HepG2 (cell line): ENCODE measurements around the gene ARHGDIA. TPM values are rescaled to one million over a fixed set of nuclear protein-coding genes. Genes with fewer than 3 reads are reported as not detected.

Experiments used
- AKAP8 ChIP-seq: sonication (generic); formaldehyde crosslinking; IDR thresholded peaks from 2 replicates; pipeline ENCODE4 v1.5.1; 2020; ENCODE audit warnings: mild to moderate bottlenecking, missing genetic modification reagents
- CENPT ChIP-seq: sonication (generic); formaldehyde crosslinking; IDR thresholded peaks from 2 replicates; pipeline ENCODE4 v1.8.0; 2022; ENCODE audit warnings: low read depth, mild to moderate bottlenecking, moderate library complexity, missing genetic modification reagents
- EEA1 ChIP-seq: sonication (generic); formaldehyde crosslinking; IDR thresholded peaks from 2 replicates; pipeline ENCODE4 v1.5.1; 2020; ENCODE audit warnings: mild to moderate bottlenecking, missing genetic modification reagents, borderline replicate concordance
- HIC2 ChIP-seq: sonication (generic); formaldehyde crosslinking; IDR thresholded peaks from 2 replicates; pipeline ENCODE4 v1.9.0; 2022; ENCODE audit warnings: low read depth, missing genetic modification reagents
- JUND ChIP-seq: sonication (generic); formaldehyde crosslinking; IDR thresholded peaks from 2 replicates; pipeline ENCODE4 v1.8.0; 2022; ENCODE audit warnings: mild to moderate bottlenecking, missing genetic modification reagents
- KDM2A ChIP-seq: sonication (generic); formaldehyde crosslinking; IDR thresholded peaks from 2 replicates; pipeline ENCODE4 v1.4.0; 2020; ENCODE audit warnings: low read depth, missing genetic modification reagents, borderline replicate concordance
- KLF16 ChIP-seq, 2 experiments: sonication (generic) in 1 of 2; formaldehyde crosslinking in 1 of 2; IDR thresholded peaks; 2 replicates each; pipeline versions ENCODE4 v1.6.1 to v1.8.0; 2016 to 2023; ENCODE audit warnings: missing genetic modification reagents in 2 of 2, missing compliant biosample characterization in 1 of 2
- MAFG ChIP-seq: sonication (generic); formaldehyde crosslinking; IDR thresholded peaks from 2 replicates; pipeline ENCODE4 v1.5.1; 2020; ENCODE audit warnings: mild to moderate bottlenecking, missing genetic modification reagents
- POLR2AphosphoS2 ChIP-seq: IDR thresholded peaks from 2 replicates; pipeline ENCODE4 v1.6.1; 2011; ENCODE audit warnings: low read depth, low read length, improper control_type of control experiment
- PRMT3 ChIP-seq: sonication (generic); formaldehyde crosslinking; IDR thresholded peaks from 2 replicates; pipeline ENCODE4 v1.8.1; 2022; ENCODE audit warnings: low read depth, mild to moderate bottlenecking, moderate library complexity, missing genetic modification reagents, borderline replicate concordance
- REST ChIP-seq, 2 experiments: IDR thresholded peaks; 2 replicates each; pipeline ENCODE4 v1.6.1; 2011 to 2012; ENCODE audit warnings: low read length in 2 of 2, borderline replicate concordance in 1 of 2, low read depth in 1 of 2, mild to moderate bottlenecking in 1 of 2, moderate library complexity in 1 of 2
- SIN3A ChIP-seq: IDR thresholded peaks from 2 replicates; pipeline ENCODE4 v1.6.1; 2011; ENCODE audit warnings: low read depth, mild to moderate bottlenecking, control low read depth, low read length, borderline replicate concordance
- ZBTB7A ChIP-seq: sonication (generic); formaldehyde crosslinking; IDR thresholded peaks from 2 replicates; pipeline ENCODE4 v1.8.0; 2022; ENCODE audit warnings: mild to moderate bottlenecking, missing genetic modification reagents
- ZNF205 ChIP-seq: IDR thresholded peaks from 2 replicates; pipeline ENCODE4 v1.6.1; 2018; ENCODE audit warnings: missing biosample characterization, missing genetic modification reagents
- ZNF224 ChIP-seq: sonication (generic); formaldehyde crosslinking; IDR thresholded peaks from 2 replicates; pipeline ENCODE4 v1.5.0; 2020; ENCODE audit warnings: mild to moderate bottlenecking, missing genetic modification reagents
- ZNF75D ChIP-seq: sonication (generic); formaldehyde crosslinking; IDR thresholded peaks from 2 replicates; pipeline ENCODE4 v1.8.1; 2023; ENCODE audit warnings: missing genetic modification reagents, mild to moderate bottlenecking, borderline replicate concordance
- ZNF761 ChIP-seq: sonication (generic); formaldehyde crosslinking; conservative IDR thresholded peaks from 2 replicates; pipeline ENCODE4 v1.4.0; 2020; ENCODE audit warnings: mild to moderate bottlenecking, missing genetic modification reagents
- ZNF777 ChIP-seq: sonication (generic); formaldehyde crosslinking; IDR thresholded peaks from 2 replicates; pipeline ENCODE4 v1.4.0; 2020; ENCODE audit warnings: missing genetic modification reagents
- ZZZ3 ChIP-seq: sonication (generic); formaldehyde crosslinking; IDR thresholded peaks from 2 replicates; pipeline ENCODE4 v1.4.0; 2020; ENCODE audit warnings: missing genetic modification reagents, mild to moderate bottlenecking, borderline replicate concordance
- polyA plus RNA-seq, 8 experiments: library from polyadenylated mRNA; depleted of rRNA in 3 of 8; stranded (reverse) in 7 of 8; unstranded in 1 of 8; fragments of >200 nt; fragmentation: Illumina TruSeq in 4 of 8; extraction: Trizol in 4 of 8; gene quantifications; 2 replicates each; pipeline versions ENCODE4 v1.2.1 to v1.2.3, GENCODE V29; 2011 to 2016; ENCODE audit warnings: low read depth in 4 of 8, missing spikeins in 1 of 8, mixed read lengths in 1 of 8; ENCODE audit not compliant: insufficient read depth in 1 of 8
- total RNA-seq, 5 experiments: library from RNA; depleted of rRNA; stranded (reverse); fragments of >200 nt; fragmentation: Illumina TruSeq; extraction: Trizol; gene quantifications; 2 replicates each; pipeline ENCODE4 v1.2.3, GENCODE V29; 2016; ENCODE audit warnings: low read depth in 1 of 5
- TF ChIP-seq, protein P1 (sequence below): sonication (generic); formaldehyde crosslinking; IDR thresholded peaks from 2 replicates; pipeline ENCODE4; 2020; ENCODE audit warnings: missing genetic modification reagents, mild to moderate bottlenecking, borderline replicate concordance

ARHGDIA gene
- total and polyA plus RNA-seq, 2 of the 13 experiments (the other 11 are each of a cell fraction or from before 2014, with no cell fraction given) = 40.0 to 64.0 TPM

- TF ChIP-seq, protein P1, sequence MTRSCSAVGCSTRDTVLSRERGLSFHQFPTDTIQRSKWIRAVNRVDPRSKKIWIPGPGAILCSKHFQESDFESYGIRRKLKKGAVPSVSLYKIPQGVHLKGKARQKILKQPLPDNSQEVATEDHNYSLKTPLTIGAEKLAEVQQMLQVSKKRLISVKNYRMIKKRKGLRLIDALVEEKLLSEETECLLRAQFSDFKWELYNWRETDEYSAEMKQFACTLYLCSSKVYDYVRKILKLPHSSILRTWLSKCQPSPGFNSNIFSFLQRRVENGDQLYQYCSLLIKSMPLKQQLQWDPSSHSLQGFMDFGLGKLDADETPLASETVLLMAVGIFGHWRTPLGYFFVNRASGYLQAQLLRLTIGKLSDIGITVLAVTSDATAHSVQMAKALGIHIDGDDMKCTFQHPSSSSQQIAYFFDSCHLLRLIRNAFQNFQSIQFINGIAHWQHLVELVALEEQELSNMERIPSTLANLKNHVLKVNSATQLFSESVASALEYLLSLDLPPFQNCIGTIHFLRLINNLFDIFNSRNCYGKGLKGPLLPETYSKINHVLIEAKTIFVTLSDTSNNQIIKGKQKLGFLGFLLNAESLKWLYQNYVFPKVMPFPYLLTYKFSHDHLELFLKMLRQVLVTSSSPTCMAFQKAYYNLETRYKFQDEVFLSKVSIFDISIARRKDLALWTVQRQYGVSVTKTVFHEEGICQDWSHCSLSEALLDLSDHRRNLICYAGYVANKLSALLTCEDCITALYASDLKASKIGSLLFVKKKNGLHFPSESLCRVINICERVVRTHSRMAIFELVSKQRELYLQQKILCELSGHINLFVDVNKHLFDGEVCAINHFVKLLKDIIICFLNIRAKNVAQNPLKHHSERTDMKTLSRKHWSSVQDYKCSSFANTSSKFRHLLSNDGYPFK = peak; percentile 92; the same call in 1 of the 2 replicates
- peak; percentile 85; the same call in 1 of the 2 replicates for TF ChIP-seq ZNF75D (CRISPR knock-in tag)
- no peak for TF ChIP-seq HIC2
- TF ChIP-seq POLR2AphosphoS2 = peak; percentile 82; the same call in 1 of the 2 replicates
- peak; percentile 57; the same call in 1 of the 2 replicates for TF ChIP-seq ZNF761 (CRISPR knock-in tag)
- peak; percentile 96 for TF ChIP-seq ZBTB7A
- peak; percentile 84; the same call in 1 of the 2 replicates for TF ChIP-seq PRMT3 (CRISPR knock-in tag)
- peak; percentile 73; the same call in 1 of the 2 replicates for TF ChIP-seq ZZZ3
- peak; percentile 85 for TF ChIP-seq KDM2A (CRISPR knock-in tag)
- TF ChIP-seq AKAP8 (CRISPR knock-in tag) = peak; percentile 85
- TF ChIP-seq CENPT = peak; percentile 81; the same call in 1 of the 2 replicates
- TF ChIP-seq ZNF777 (CRISPR knock-in tag) = peak; percentile 37; the same call in 1 of the 2 replicates
- peak; percentile 83; the same call in 1 of the 2 replicates for TF ChIP-seq EEA1
- 0 out of 2 replicates have a peak, but pooled peaks have one; percentile 58 for TF ChIP-seq ZNF224 (CRISPR knock-in tag)
- no peak for TF ChIP-seq MAFG (CRISPR knock-in tag)
- TF ChIP-seq ZNF205 = peak; percentile 83; the same call in 1 of the 2 replicates
- TF ChIP-seq SIN3A = peak; percentile 73; the same call in 1 of the 2 replicates
- peak in 1 of 2 experiments; percentile 52; a peak in 1 of 4 replicates for TF ChIP-seq REST (IDR thresholded peaks at IDR 0.05; ENCODE audit: borderline replicate concordance in 1 of 2, low read depth in 1 of 2, low read length in 2 of 2)
- peak; percentile 96 for TF ChIP-seq JUND (CRISPR knock-in tag)
- TF ChIP-seq KLF16 (CRISPR knock-in tag; IDR thresholded peaks at IDR 0.05) = peak; percentile 91 to 97; a peak in 3 of 4 replicates
These were observed 10.2 kb downstream of the ARHGDIA start (continued) for GRCh38 chr17:81860756-81861568.
